Smooth muscle cell (in vitro differentiated cells): ENCODE data around the gene RABGAP1L. TPM values are rescaled to one million over a fixed set of nuclear protein-coding genes. Genes with fewer than 3 reads are reported as not detected.

Experiments used
- DNase-seq: peaks from one replicate; lab custom pipeline; 2025; ENCODE audit not compliant: unreplicated experiment; lab: John Stamatoyannopoulos, UW
- H2AFZ ChIP-seq: fragments of 200-600 bp; sonication (generic); 2 replicates; pipeline ENCODE4 v1.6.0; 2016; ENCODE audit warnings: antibody characterized with exemption, low read depth, mild to moderate bottlenecking
- H3F3A ChIP-seq: fragments of 200-600 bp; sonication (generic); 2 replicates; pipeline ENCODE4 v1.6.0; 2017; ENCODE audit warnings: antibody characterized with exemption, low read depth
- H3K27ac ChIP-seq: fragments of 200-600 bp; sonication (generic); 2 replicates; pipeline ENCODE4 v1.5.1; 2016; ENCODE audit warnings: low read depth, mild to moderate bottlenecking
- H3K27me3 ChIP-seq: fragments of 200-600 bp; sonication (generic); 2 replicates; pipeline ENCODE4 v1.6.1; 2016; ENCODE audit warnings: low read depth, mild to moderate bottlenecking
- H3K36me3 ChIP-seq: fragments of 200-600 bp; sonication (generic); 2 replicates; pipeline ENCODE4 v1.5.1; 2016; ENCODE audit warnings: low read depth
- H3K4me1 ChIP-seq: fragments of 200-600 bp; sonication (generic); 2 replicates; pipeline ENCODE4 v1.5.1; 2016; ENCODE audit warnings: low read depth
- H3K4me2 ChIP-seq: fragments of 200-600 bp; sonication (generic); 2 replicates; pipeline ENCODE4 v1.6.0; 2016; ENCODE audit warnings: mild to moderate bottlenecking
- H3K4me3 ChIP-seq: fragments of 200-600 bp; sonication (generic); 2 replicates; pipeline ENCODE4 v1.5.1; 2016; ENCODE audit warnings: mild to moderate bottlenecking
- H3K79me2 ChIP-seq: fragments of 200-600 bp; sonication (generic); 2 replicates; pipeline ENCODE4 v1.6.0; 2016; ENCODE audit warnings: low read depth, mild to moderate bottlenecking
- H3K9ac ChIP-seq: fragments of 200-600 bp; sonication (generic); 2 replicates; pipeline ENCODE4 v1.6.0; 2016; ENCODE audit warnings: low read depth
- H3K9me3 ChIP-seq: fragments of 200-600 bp; sonication (generic); replicated peaks from 2 replicates; pipeline ENCODE4 v1.5.1; 2016; ENCODE audit warnings: low read depth
- H4K20me1 ChIP-seq: fragments of 200-600 bp; sonication (generic); 2 replicates; pipeline ENCODE4 v1.6.0; 2016; ENCODE audit warnings: low read depth
- CTCF ChIP-seq: fragments of 200-600 bp; sonication (generic); IDR thresholded peaks from 2 replicates; pipeline ENCODE4 v1.5.1; 2017; ENCODE audit warnings: borderline replicate concordance, mild to moderate bottlenecking, antibody characterized with exemption; ENCODE audit not compliant: insufficient read depth, poor library complexity, severe bottlenecking
- WGBS: methylation state at CpG from one replicate; pipeline ENCODE4 v1.1.7; 2016; ENCODE audit warnings: low lambda C conversion rate; 5-methylcytosine and 5-hydroxymethylcytosine counted together
- polyA plus RNA-seq: library from polyadenylated mRNA; unstranded; fragments of >200 nt; fragmentation: Nextera tagmentation; extraction: Ambion mirVana; gene quantifications from 2 replicates; pipeline ENCODE4 v1.2.1, GENCODE V29; 2016
- total RNA-seq: library from RNA; depleted of rRNA; stranded (reverse); fragments of >200 nt; gene quantifications from 2 replicates; pipeline ENCODE4 v1.2.3, GENCODE V29; 2014

The RABGAP1L gene
- total and polyA plus RNA-seq, 2 experiments from 2014 or later = 4.8 to 24.7 TPM

- Histone ChIP-seq H3K27ac (no peak overlapping the region), H4K20me1 (no peaks in the 10 kb centered on the region), H3K9me3 (peaks cover 3% of the 10 kb centered on the region), H3K9ac (no peak overlapping the region), H3K4me1 (no peaks in the 10 kb centered on the region), H3K4me3 (no peak overlapping the region), H3K36me3 (no peaks in the 10 kb centered on the region), H2AFZ (no peak overlapping the region), H3K4me2 (no peak overlapping the region), H3F3A (no peaks in the 10 kb centered on the region), H3K79me2 (no peaks in the 10 kb centered on the region), H3K27me3 (no peaks in the 10 kb centered on the region)
- 90% methylated on average over 6 of the region's 6 CpGs for WGBS
- no peak for TF ChIP-seq CTCF
- DNase-seq = no peak
These were observed 199.6 kb downstream of the RABGAP1L start for GRCh38 chr1:174358786-174359453.

DNA sequence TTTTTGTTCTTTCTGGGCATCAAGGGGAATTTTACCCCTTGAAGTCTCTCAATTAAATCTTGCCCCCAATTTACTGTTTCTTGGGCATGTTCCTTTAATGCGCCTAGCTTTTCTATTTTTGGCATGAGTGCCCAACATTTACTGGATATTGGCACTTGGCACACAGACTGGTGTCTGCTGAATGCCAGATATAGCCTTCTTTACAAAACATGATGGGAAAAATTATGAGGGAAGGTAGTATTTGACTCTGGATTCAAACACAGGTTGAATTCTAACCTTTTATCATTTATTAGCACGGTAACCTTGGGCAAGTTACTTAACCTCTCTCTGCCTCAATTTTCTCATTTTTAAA is 200.1 kb downstream of the RABGAP1L start:
- Histone ChIP-seq H3K4me3 (no peak overlapping the region), H3K9me3 (peaks cover 3% of the 10 kb centered on the region)
- 97% methylated on average over 2 of the region's 2 CpGs for WGBS

GRCh38 chr1:174364996-174365736 is 205.8 kb downstream of the RABGAP1L start:
- Histone ChIP-seq H3K4me2 (no peak overlapping the region), H2AFZ (no peak overlapping the region), H4K20me1 (no peaks in the 10 kb centered on the region), H3K79me2 (no peaks in the 10 kb centered on the region), H3K27ac (no peak overlapping the region), H3K4me1 (no peaks in the 10 kb centered on the region), H3K36me3 (no peaks in the 10 kb centered on the region), H3K9ac (no peak overlapping the region), H3K9me3 (no peaks in the 10 kb centered on the region), H3F3A (no peaks in the 10 kb centered on the region), H3K4me3 (no peak overlapping the region), H3K27me3 (no peaks in the 10 kb centered on the region)
- no peak for TF ChIP-seq CTCF
- WGBS = 94% methylated on average over 8 of the region's 8 CpGs
- DNase-seq = no peak

More for the DNA sequence above, 200.1 kb downstream of the RABGAP1L start:
- Histone ChIP-seq H3K4me1 (no peaks in the 10 kb centered on the region), H3F3A (no peaks in the 10 kb centered on the region), H4K20me1 (no peaks in the 10 kb centered on the region), H3K27me3 (no peaks in the 10 kb centered on the region), H3K27ac (no peak overlapping the region), H3K4me2 (no peak overlapping the region), H3K79me2 (no peaks in the 10 kb centered on the region), H2AFZ (no peak overlapping the region), H3K9ac (no peak overlapping the region), H3K36me3 (no peaks in the 10 kb centered on the region)
- no peak for DNase-seq
- no peak for TF ChIP-seq CTCF
